Posterior cingulate gyrus (tissue), 11 donors: ENCODE results near the gene TMC8.
A peak's percentile ranks its signal among the peaks of the same experiment; 100 is the strongest.

Source experiments
- DNase-seq, 10 donors: peaks; one replicate each; pipeline versions ENCODE4 v3.0.0 to v3.0.0-alpha.2; 2020 to 2021; ENCODE audit warnings: mixed read lengths in 3 of 10
- intact Hi-C: fragments of 100-400 bp; cut with DNase I; formaldehyde crosslinking; loops from one replicate; pipeline ENCODE4 v1.15.1; 2023

TMC8 gene

GRCh38 chr17:78130437-78131101 lies at the start of gene TMC8:
TMC8 (plus strand) TSS chr17:78130771; CDS start chr17:78131589, 818 bp downstream.
- intact Hi-C loops = loop anchor here (10.0 kb wide), 1 partner anchor 294 kb away; no protein-coding TSS in a partner anchor
- DNase-seq = no peak

GRCh38 chr17:78081551-78081950 lies 49.0 kb upstream of the TMC8 start:
- intact Hi-C loops = loop anchor here (10.0 kb wide), 1 partner anchor 173 kb away; no protein-coding TSS in a partner anchor
- DNase-seq = no peak

GRCh38 chr17:78082355-78082872 lies 48.2 kb upstream of the TMC8 start:
- DNase-seq = peak in 8 of 10 donors; percentile 34 to 90 (median 58)
- intact Hi-C loops = loop anchor here (10.0 kb wide), 1 partner anchor 172 kb away; no protein-coding TSS in a partner anchor

- peak in 1 of 10 donors; percentile 89 for DNase-seq
- intact Hi-C loops = loop anchor here (10.0 kb wide), 1 partner anchor 172 kb away; no protein-coding TSS in a partner anchor
These were observed 47.6 kb upstream of the TMC8 start for GRCh38 chr17:78082988-78083387.

- peak in 2 of 10 donors; percentile 86 to 87 for DNase-seq
- intact Hi-C loops = loop anchor here (10.0 kb wide), 1 partner anchor 168 kb away; no protein-coding TSS in a partner anchor
These were observed 43.8 kb upstream of the TMC8 start for GRCh38 chr17:78086740-78087139.

- intact Hi-C loops = loop anchor here (10.0 kb wide), 1 partner anchor 166 kb away; no protein-coding TSS in a partner anchor
- DNase-seq = no peak
These were observed 42.0 kb upstream of the TMC8 start for GRCh38 chr17:78088529-78088928.

- DNase-seq = no peak
- intact Hi-C loops = loop anchor here (10.0 kb wide), 1 partner anchor 165 kb away; no protein-coding TSS in a partner anchor
These were observed 40.8 kb upstream of the TMC8 start for GRCh38 chr17:78089576-78090281.

- no peak for DNase-seq
- intact Hi-C loops = no loop called here
These were observed 37.7 kb upstream of the TMC8 start for GRCh38 chr17:78092794-78093324.

GRCh38 chr17:78095035-78095434 lies 35.5 kb upstream of the TMC8 start:
- DNase-seq = no peak
- intact Hi-C loops = no loop called here

GRCh38 chr17:78096093-78096492 lies 34.5 kb upstream of the TMC8 start:
- DNase-seq = no peak
- intact Hi-C loops = no loop called here

GRCh38 chr17:78101112-78101511 lies 29.5 kb upstream of the TMC8 start:
- intact Hi-C loops = no loop called here
- DNase-seq = no peak

- intact Hi-C loops = no loop called here
- no peak for DNase-seq
These were observed 29.0 kb upstream of the TMC8 start for GRCh38 chr17:78101542-78101941.

- intact Hi-C loops = no loop called here
- DNase-seq = no peak
These were observed 27.3 kb upstream of the TMC8 start for GRCh38 chr17:78103311-78103710.

- DNase-seq = no peak
- intact Hi-C loops = no loop called here
These were observed 26.0 kb upstream of the TMC8 start for GRCh38 chr17:78104540-78104941.

- intact Hi-C loops = no loop called here
- no peak for DNase-seq
These were observed 25.5 kb upstream of the TMC8 start for GRCh38 chr17:78105101-78105500.

GRCh38 chr17:78105551-78105950 lies 25.0 kb upstream of the TMC8 start:
- DNase-seq = no peak
- intact Hi-C loops = no loop called here

GRCh38 chr17:78106211-78106610 lies 24.4 kb upstream of the TMC8 start:
- intact Hi-C loops = no loop called here
- no peak for DNase-seq

GRCh38 chr17:78107457-78107856 lies 23.1 kb upstream of the TMC8 start:
- intact Hi-C loops = no loop called here

GRCh38 chr17:78107976-78108725 lies 22.4 kb upstream of the TMC8 start:
- no peak for DNase-seq
- intact Hi-C loops = no loop called here

More at GRCh38 chr17:78107457-78107856, 23.1 kb upstream of the TMC8 start:
- no peak for DNase-seq
